ENCODE data around the gene CDKAL1. TPM values are rescaled to one million over a fixed set of nuclear protein-coding genes. Genes with fewer than 3 reads are reported as not detected.

Gene CDKAL1
- total RNA-seq, 1 experiment from 2014 or later, result 11.8 TPM

- H3K4me3 Mint-ChIP-seq (ENCODE audit: unreplicated experiment), result no peak overlapping the region
- CTCF ChIA-PET, result interaction anchor here (0.5 kb wide), 1 partner anchor 275 kb away, joined by 4 read pairs; no protein-coding TSS in a partner anchor
- POLR2A ChIA-PET, result no interaction called here
- DNase-seq (ENCODE audit: unreplicated experiment), result peak; percentile 17
- H3K27me3 Mint-ChIP-seq (ENCODE audit: insufficient read depth, unreplicated experiment), result no peaks in the 10 kb centered on the region
- no peaks in the 10 kb centered on the region for H3K4me1 Mint-ChIP-seq (ENCODE audit: insufficient read depth, unreplicated experiment)
- intact Hi-C loops (cut with micrococcal nuclease), result no loop called here
- H3K27ac Mint-ChIP-seq (ENCODE audit: low read depth, unreplicated experiment), result no peak overlapping the region
- H3K9me3 Mint-ChIP-seq (ENCODE audit: unreplicated experiment), result no peaks in the 10 kb centered on the region
- H3K36me3 Mint-ChIP-seq (ENCODE audit: insufficient read depth, unreplicated experiment), result no peaks in the 10 kb centered on the region
- BruUV-seq (replicated peaks), result no TSS peak
- TF ChIP-seq CTCF (IDR thresholded peaks at IDR 0.05; ENCODE audit: unreplicated experiment), result no peak
Observed at GRCh38 chr6:20630617-20631548, 96.6 kb downstream of the CDKAL1 start.

- Mint-ChIP-seq H3K4me3 (ENCODE audit: unreplicated experiment) (no peak overlapping the region), H3K36me3 (ENCODE audit: insufficient read depth, unreplicated experiment) (no peaks in the 10 kb centered on the region), H3K9me3 (ENCODE audit: unreplicated experiment) (no peaks in the 10 kb centered on the region), H3K27me3 (ENCODE audit: insufficient read depth, unreplicated experiment) (no peaks in the 10 kb centered on the region), H3K4me1 (ENCODE audit: insufficient read depth, unreplicated experiment) (no peaks in the 10 kb centered on the region), H3K27ac (ENCODE audit: low read depth, unreplicated experiment) (no peak overlapping the region)
- DNase-seq (ENCODE audit: unreplicated experiment), result no peak
- intact Hi-C loops (cut with micrococcal nuclease), result no loop called here
- BruUV-seq (replicated peaks), result no TSS peak
- POLR2A ChIA-PET, result no interaction called here
- no peak for TF ChIP-seq CTCF (IDR thresholded peaks at IDR 0.05; ENCODE audit: unreplicated experiment)
- CTCF ChIA-PET, result interaction anchor here (0.5 to 0.7 kb wide), 2 partner anchors 274 to 576 kb away, joined by 3 to 4 read pairs; no protein-coding TSS in a partner anchor
Observed at GRCh38 chr6:20631549-20631924, 97.3 kb downstream of the CDKAL1 start.

- no peak overlapping the region for H3K4me3 Mint-ChIP-seq (ENCODE audit: unreplicated experiment)
- peaks cover 6% of the 10 kb centered on the region for H3K36me3 Mint-ChIP-seq (ENCODE audit: insufficient read depth, unreplicated experiment)
- H3K27me3 Mint-ChIP-seq (ENCODE audit: insufficient read depth, unreplicated experiment), result no peaks in the 10 kb centered on the region
- no peak overlapping the region for H3K27ac Mint-ChIP-seq (ENCODE audit: low read depth, unreplicated experiment)
- POLR2A ChIA-PET, result no interaction called here
- TF ChIP-seq CTCF (IDR thresholded peaks at IDR 0.05; ENCODE audit: unreplicated experiment), result no peak
- DNase-seq (ENCODE audit: unreplicated experiment), result no peak
- BruUV-seq (replicated peaks), result no TSS peak
- intact Hi-C loops (cut with micrococcal nuclease), result no loop called here
- H3K9me3 Mint-ChIP-seq (ENCODE audit: unreplicated experiment), result no peaks in the 10 kb centered on the region
- H3K4me1 Mint-ChIP-seq (ENCODE audit: insufficient read depth, unreplicated experiment), result no peaks in the 10 kb centered on the region
- CTCF ChIA-PET, result no interaction called here
Observed at GRCh38 chr6:20632696-20633095, 98.4 kb downstream of the CDKAL1 start.

GRCh38 chr6:20633566-20634340 lies 99.5 kb downstream of the CDKAL1 start:
- TF ChIP-seq CTCF (IDR thresholded peaks at IDR 0.05; ENCODE audit: unreplicated experiment), result no peak
- no TSS peak for BruUV-seq (replicated peaks)
- no peak for DNase-seq (ENCODE audit: unreplicated experiment)
- H3K4me3 Mint-ChIP-seq (ENCODE audit: unreplicated experiment), result no peak overlapping the region
- intact Hi-C loops (cut with micrococcal nuclease), result no loop called here
- ChIA-PET POLR2A (no interaction called here), CTCF (no interaction called here)
- no peaks in the 10 kb centered on the region for H3K9me3 Mint-ChIP-seq (ENCODE audit: unreplicated experiment)
- H3K27me3 Mint-ChIP-seq (ENCODE audit: insufficient read depth, unreplicated experiment), result no peaks in the 10 kb centered on the region
- no peak overlapping the region for H3K27ac Mint-ChIP-seq (ENCODE audit: low read depth, unreplicated experiment)
- H3K4me1 Mint-ChIP-seq (ENCODE audit: insufficient read depth, unreplicated experiment), result no peaks in the 10 kb centered on the region
- peaks cover 6% of the 10 kb centered on the region for H3K36me3 Mint-ChIP-seq (ENCODE audit: insufficient read depth, unreplicated experiment)
